CD4-positive, CD25-positive, alpha-beta regulatory T cell (primary cell): ENCODE data around the gene SP7. TPM values are rescaled to one million over a fixed set of nuclear protein-coding genes. Genes with fewer than 3 reads are reported as not detected.

ENCODE experiments used
- ATAC-seq, 2 donors: fragments of 150-1000 bp; cut with Tn5 transposase; one replicate each; pipeline ENCODE4 v1.10.0; 2021; ENCODE audit warnings: low read depth in 2 of 2, moderate number of reproducible peaks in 2 of 2, moderate library complexity in 1 of 2
- DNase-seq, 3 donors: peaks; one replicate each; pipeline versions ENCODE4 v3.0.0 to v3.0.0-alpha.2; 2012 to 2022; ENCODE audit warnings: mixed read lengths in 1 of 3
- H3K27ac ChIP-seq: one replicate; pipeline ENCODE4 v1.7.0; 2013; ENCODE audit warnings: mild to moderate bottlenecking, low read length; ENCODE audit not compliant: insufficient read depth, poor library complexity, severe bottlenecking
- H3K27me3 ChIP-seq: one replicate; pipeline ENCODE4 v1.7.0; 2013; ENCODE audit warnings: low read length; ENCODE audit not compliant: control insufficient read depth, insufficient read depth
- H3K36me3 ChIP-seq: one replicate; pipeline ENCODE4 v1.7.0; 2013; ENCODE audit warnings: mild to moderate bottlenecking, low read length, moderate library complexity; ENCODE audit not compliant: control insufficient read depth, insufficient read depth
- H3K4me1 ChIP-seq: 2 replicates; pipeline ENCODE4 v1.7.0; 2013; ENCODE audit warnings: mild to moderate bottlenecking, low read length; ENCODE audit not compliant: insufficient read depth, control insufficient read depth, poor library complexity, severe bottlenecking
- H3K4me3 ChIP-seq: one replicate; pipeline ENCODE4 v1.7.0; 2013; ENCODE audit warnings: low read depth, mild to moderate bottlenecking, low read length, moderate library complexity
- H3K9me3 ChIP-seq, 2 experiments: 1 replicate in 1 of 2; 2 replicates in 1 of 2; pipeline ENCODE4 v1.7.0; 2013; ENCODE audit warnings: low read length in 2 of 2, mild to moderate bottlenecking in 1 of 2, moderate library complexity in 1 of 2; ENCODE audit not compliant: control insufficient read depth in 2 of 2
- H3K27ac Mint-ChIP-seq, 3 donors: one replicate each; pipeline ENCODE4 v1.8.0; 2020 to 2022; ENCODE audit warnings: mild to moderate bottlenecking in 3 of 3, mixed read lengths in 3 of 3, moderate library complexity in 2 of 3
- H3K27me3 Mint-ChIP-seq: one replicate; pipeline ENCODE4 v1.8.0; 2022; ENCODE audit warnings: mild to moderate bottlenecking, mixed read lengths
- H3K36me3 Mint-ChIP-seq: one replicate; pipeline ENCODE4 v1.8.0; 2020; ENCODE audit warnings: mixed read lengths
- H3K4me1 Mint-ChIP-seq, 4 donors: one replicate each; pipeline ENCODE4 v1.8.0; 2020 to 2022; ENCODE audit warnings: mixed read lengths in 4 of 4, mild to moderate bottlenecking in 1 of 4
- H3K4me3 Mint-ChIP-seq, 4 donors: one replicate each; pipeline ENCODE4 v1.8.0; 2020 to 2022; ENCODE audit warnings: mild to moderate bottlenecking in 4 of 4, mixed read lengths in 4 of 4, moderate library complexity in 3 of 4
- H3K9me3 Mint-ChIP-seq, 7 donors: one replicate each; pipeline ENCODE4 v1.8.0; 2020 to 2022; ENCODE audit warnings: mixed read lengths in 7 of 7, mild to moderate bottlenecking in 3 of 7, moderate library complexity in 2 of 7
- polyA plus RNA-seq, 4 donors: library from polyadenylated mRNA; unstranded; fragments of 300-500 nt; fragmentation: Illumina TruSeq; gene quantifications; one replicate each; pipeline ENCODE4 v1.2.3, GENCODE V29; 2021
- total RNA-seq: library from RNA; stranded (reverse); gene quantifications from one replicate; pipeline ENCODE4 v1.2.3, GENCODE V29; 2022

SP7 gene
- total and polyA plus RNA-seq, 5 donors from 2014 or later: 0.07 TPM; not detected in 4

GRCh38 chr12:53358836-53359419 lies 22.8 kb upstream of the SP7 start:
- Mint-ChIP-seq H3K9me3 (no peaks in the 10 kb centered on the region), H3K27ac (no peak overlapping the region), H3K27me3 (no peaks in the 10 kb centered on the region), H3K36me3 (no peaks in the 10 kb centered on the region), H3K4me3 (no peak overlapping the region), H3K4me1 (peaks cover 0 to 3% (median under 1%) of the 10 kb centered on the region in 4 donors)
- Histone ChIP-seq H3K4me3 (no peak overlapping the region), H3K36me3 (no peaks in the 10 kb centered on the region), H3K4me1 (no peaks in the 10 kb centered on the region), H3K27me3 (no peaks in the 10 kb centered on the region), H3K9me3 (no peaks in the 10 kb centered on the region), H3K27ac (no peak overlapping the region)
- ATAC-seq (no peak), DNase-seq (no peak)

- H3K27me3 Mint-ChIP-seq: no peaks in the 10 kb centered on the region
- Histone ChIP-seq H3K36me3 (no peaks in the 10 kb centered on the region), H3K4me3 (no peak overlapping the region), H3K4me1 (peaks cover 5% of the 10 kb centered on the region), H3K27me3 (no peaks in the 10 kb centered on the region), H3K27ac (no peak overlapping the region), H3K9me3 (no peaks in the 10 kb centered on the region)
- no peak for ATAC-seq
- H3K4me1 Mint-ChIP-seq: peaks cover 0 to 7% (median 6%) of the 10 kb centered on the region in 4 donors
- no peak for DNase-seq
- no peaks in the 10 kb centered on the region for H3K9me3 Mint-ChIP-seq
- no peaks in the 10 kb centered on the region for H3K36me3 Mint-ChIP-seq
- no peak overlapping the region for H3K4me3 Mint-ChIP-seq
- no peak overlapping the region for H3K27ac Mint-ChIP-seq
Measured at GRCh38 chr12:53355121-53355520, 19.0 kb upstream of the SP7 start.

- Mint-ChIP-seq H3K4me3 (no peak overlapping the region), H3K27ac (peak overlapping the region in 1 of 3 donors; percentile 11), H3K9me3 (no peaks in the 10 kb centered on the region), H3K4me1 (peaks cover 0 to 7% (median 6%) of the 10 kb centered on the region in 4 donors), H3K36me3 (no peaks in the 10 kb centered on the region), H3K27me3 (no peaks in the 10 kb centered on the region)
- no peaks in the 10 kb centered on the region for H3K27me3 ChIP-seq
- ATAC-seq (no peak), DNase-seq (no peak)
- H3K4me3 ChIP-seq: no peak overlapping the region
- peaks cover 5% of the 10 kb centered on the region for H3K4me1 ChIP-seq
- no peak overlapping the region for H3K27ac ChIP-seq
- H3K9me3 ChIP-seq: no peaks in the 10 kb centered on the region
- no peaks in the 10 kb centered on the region for H3K36me3 ChIP-seq
Measured at GRCh38 chr12:53353257-53353655, 17.1 kb upstream of the SP7 start.

GRCh38 chr12:53352331-53353256 lies 16.4 kb upstream of the SP7 start:
- no peaks in the 10 kb centered on the region for H3K36me3 Mint-ChIP-seq
- peak overlapping the region in 2 of 3 donors; percentile 11 to 63 for H3K27ac Mint-ChIP-seq
- no peaks in the 10 kb centered on the region for H3K27me3 Mint-ChIP-seq
- ATAC-seq (peak; percentile 88 to 95), DNase-seq (peak; percentile 77 to 91 (median 85))
- H3K9me3 Mint-ChIP-seq: no peaks in the 10 kb centered on the region
- Histone ChIP-seq H3K27ac (no peak overlapping the region), H3K4me1 (peaks cover 5% of the 10 kb centered on the region), H3K36me3 (no peaks in the 10 kb centered on the region), H3K4me3 (no peak overlapping the region), H3K9me3 (no peaks in the 10 kb centered on the region), H3K27me3 (no peaks in the 10 kb centered on the region)
- no peak overlapping the region for H3K4me3 Mint-ChIP-seq
- H3K4me1 Mint-ChIP-seq: peaks cover 0 to 7% (median 6%) of the 10 kb centered on the region in 4 donors

- Histone ChIP-seq H3K4me3 (no peak overlapping the region), H3K9me3 (no peaks in the 10 kb centered on the region), H3K27ac (no peak overlapping the region), H3K4me1 (peaks cover 18% of the 10 kb centered on the region), H3K36me3 (no peaks in the 10 kb centered on the region), H3K27me3 (no peaks in the 10 kb centered on the region)
- no peaks in the 10 kb centered on the region for H3K27me3 Mint-ChIP-seq
- no peak overlapping the region for H3K27ac Mint-ChIP-seq
- peaks cover 0 to 26% (median 16%) of the 10 kb centered on the region in 4 donors for H3K4me1 Mint-ChIP-seq
- H3K9me3 Mint-ChIP-seq: no peaks in the 10 kb centered on the region
- H3K4me3 Mint-ChIP-seq: peak overlapping the region in 1 of 4 donors; percentile 69
- H3K36me3 Mint-ChIP-seq: no peaks in the 10 kb centered on the region
- ATAC-seq (no peak), DNase-seq (no peak)
Measured at GRCh38 chr12:53347905-53348304, 11.8 kb upstream of the SP7 start.

- Histone ChIP-seq H3K4me3 (no peak overlapping the region), H3K27ac (no peak overlapping the region), H3K9me3 (no peaks in the 10 kb centered on the region), H3K36me3 (no peaks in the 10 kb centered on the region), H3K27me3 (no peaks in the 10 kb centered on the region), H3K4me1 (peaks cover 13% of the 10 kb centered on the region)
- ATAC-seq (no peak), DNase-seq (no peak)
- Mint-ChIP-seq H3K4me3 (peak overlapping the region in 1 of 4 donors; percentile 94), H3K9me3 (no peaks in the 10 kb centered on the region), H3K27ac (no peak overlapping the region), H3K36me3 (no peaks in the 10 kb centered on the region), H3K27me3 (no peaks in the 10 kb centered on the region), H3K4me1 (peaks cover 0 to 20% (median 11%) of the 10 kb centered on the region in 4 donors)
Measured at GRCh38 chr12:53346491-53346890, 10.3 kb upstream of the SP7 start.

GRCh38 chr12:53345486-53346188 lies 9.5 kb upstream of the SP7 start:
- Histone ChIP-seq H3K27me3 (no peaks in the 10 kb centered on the region), H3K4me3 (no peak overlapping the region), H3K36me3 (no peaks in the 10 kb centered on the region), H3K9me3 (no peaks in the 10 kb centered on the region), H3K27ac (no peak overlapping the region), H3K4me1 (peaks cover 13% of the 10 kb centered on the region)
- peak overlapping the region; percentile 94 to 96 (median 95) for H3K27ac Mint-ChIP-seq
- peaks cover 3% of the 10 kb centered on the region for H3K27me3 Mint-ChIP-seq
- H3K36me3 Mint-ChIP-seq: no peaks in the 10 kb centered on the region
- DNase-seq: no peak
- H3K9me3 Mint-ChIP-seq: no peaks in the 10 kb centered on the region
- peak overlapping the region; percentile 98 to 99 (median 99) for H3K4me3 Mint-ChIP-seq
- H3K4me1 Mint-ChIP-seq: peaks cover 0 to 20% (median 11%) of the 10 kb centered on the region in 4 donors
- ATAC-seq: no peak
